HEK293 (cell line): ENCODE data around the gene CLASP1.

Experiments used
- CTCF ChIA-PET: fragments of 350-600 bp; formaldehyde crosslinking; extraction: SDS; loops from one replicate; lab custom pipeline; 2021; ENCODE audit warnings: antibody characterized with exemption; lab: Yijun Ruan, JAX
- POLR2A ChIA-PET: fragments of 300-600 bp; formaldehyde crosslinking; extraction: SDS; loops from one replicate; lab custom pipeline; 2020; ENCODE audit warnings: antibody characterized with exemption, inconsistent platforms; lab: Yijun Ruan, JAX
- H3K27ac ChIP-seq: fragments of 200-500 bp; sonication (Bioruptor generic); 2 replicates; pipeline ENCODE4 v1.5.1; 2014; ENCODE audit warnings: low read depth, low read length, control low read depth, inconsistent platforms; ENCODE audit errors: extremely low read depth
- H3K36me3 ChIP-seq, 2 experiments: fragments of 200-500 bp in 1 of 2; sonication (Bioruptor generic) in 1 of 2; 1 replicate in 1 of 2; 2 replicates in 1 of 2; pipeline ENCODE4 v1.5.1; 2014 to 2017; ENCODE audit warnings: inconsistent platforms in 2 of 2, low read length in 2 of 2; ENCODE audit not compliant: control insufficient read depth in 2 of 2, insufficient read depth in 1 of 2
- H3K4me1 ChIP-seq: fragments of 200-500 bp; sonication (Bioruptor generic); 2 replicates; pipeline ENCODE4 v1.5.1; 2014; ENCODE audit warnings: mild to moderate bottlenecking, low read length, inconsistent platforms; ENCODE audit not compliant: control insufficient read depth, insufficient read depth
- H3K4me3 ChIP-seq: 2 replicates; pipeline ENCODE4 v1.5.1; 2011; ENCODE audit warnings: low read depth, mild to moderate bottlenecking, control low read depth, low read length, moderate library complexity
- H3K9me3 ChIP-seq: fragments of 200-500 bp; sonication (Bioruptor generic); 2 replicates; pipeline ENCODE4 v1.5.1; 2014; ENCODE audit warnings: low read depth, low read length, inconsistent platforms; ENCODE audit not compliant: control insufficient read depth, insufficient read depth
- GLIS1 ChIP-seq: fragments of 450-650 bp; formaldehyde crosslinking; IDR thresholded peaks from 2 replicates; pipeline ENCODE4 v1.5.1; 2016; ENCODE audit warnings: missing biosample characterization, missing genetic modification characterization
- SP3 ChIP-seq: fragments of 450-650 bp; formaldehyde crosslinking; IDR thresholded peaks from 2 replicates; pipeline ENCODE4 v1.5.1; 2016; ENCODE audit warnings: missing biosample characterization, missing genetic modification characterization
- ZFP41 ChIP-seq: fragments of 450-650 bp; formaldehyde crosslinking; IDR thresholded peaks from 2 replicates; pipeline ENCODE4 v1.5.1; 2016; ENCODE audit warnings: missing biosample characterization, missing genetic modification characterization, borderline replicate concordance
- ZNF169 ChIP-seq: fragments of 450-650 bp; formaldehyde crosslinking; IDR thresholded peaks from 2 replicates; pipeline ENCODE4 v1.5.1; 2016; ENCODE audit warnings: missing biosample characterization, missing genetic modification characterization
- ZNF366 ChIP-seq: fragments of 450-650 bp; formaldehyde crosslinking; conservative IDR thresholded peaks from 2 replicates; pipeline ENCODE4 v1.5.1; 2016; ENCODE audit warnings: missing biosample characterization, missing genetic modification characterization
- ZNF48 ChIP-seq: fragments of 450-650 bp; formaldehyde crosslinking; IDR thresholded peaks from 2 replicates; pipeline ENCODE4 v1.5.1; 2016; ENCODE audit warnings: missing biosample characterization, missing genetic modification characterization
- ZNF514 ChIP-seq: fragments of 450-650 bp; formaldehyde crosslinking; IDR thresholded peaks from 2 replicates; pipeline ENCODE4 v1.5.1; 2016; ENCODE audit warnings: missing biosample characterization, missing genetic modification characterization
- ZNF629 ChIP-seq: fragments of 450-650 bp; formaldehyde crosslinking; IDR thresholded peaks from 2 replicates; pipeline ENCODE4 v1.5.1; 2017; ENCODE audit warnings: missing biosample characterization, missing genetic modification characterization
- ZNF670 ChIP-seq: fragments of 450-650 bp; formaldehyde crosslinking; IDR thresholded peaks from 2 replicates; pipeline ENCODE4 v1.5.1; 2016; ENCODE audit warnings: missing biosample characterization, missing genetic modification characterization, low read depth
- ZNF792 ChIP-seq: fragments of 450-650 bp; formaldehyde crosslinking; IDR thresholded peaks from 2 replicates; pipeline ENCODE4 v1.5.1; 2016; ENCODE audit warnings: missing biosample characterization, missing genetic modification characterization
- ZSCAN23 ChIP-seq: fragments of 450-650 bp; formaldehyde crosslinking; IDR thresholded peaks from 2 replicates; pipeline ENCODE4 v1.5.1; 2016; ENCODE audit warnings: missing biosample characterization, missing genetic modification characterization
- TF ChIP-seq, protein P1 (sequence below): fragments of 450-650 bp; formaldehyde crosslinking; IDR thresholded peaks from 2 replicates; pipeline ENCODE4 v1.5.1; 2017; ENCODE audit warnings: missing biosample characterization, missing genetic modification characterization
- TF ChIP-seq, protein P2 (sequence below): fragments of 450-650 bp; IDR thresholded peaks from 2 replicates; pipeline ENCODE4 v1.5.1; 2018; ENCODE audit warnings: missing biosample characterization, missing genetic modification characterization
- TF ChIP-seq, protein P3 (sequence below): fragments of 450-650 bp; formaldehyde crosslinking; IDR thresholded peaks from 2 replicates; pipeline ENCODE4 v1.5.1; 2016; ENCODE audit warnings: missing biosample characterization, missing genetic modification characterization
- TF ChIP-seq, protein P4 (sequence below): fragments of 450-650 bp; formaldehyde crosslinking; IDR thresholded peaks from 2 replicates; pipeline ENCODE4 v1.5.1; 2016; ENCODE audit warnings: missing biosample characterization, missing genetic modification characterization

Gene CLASP1

DNA sequence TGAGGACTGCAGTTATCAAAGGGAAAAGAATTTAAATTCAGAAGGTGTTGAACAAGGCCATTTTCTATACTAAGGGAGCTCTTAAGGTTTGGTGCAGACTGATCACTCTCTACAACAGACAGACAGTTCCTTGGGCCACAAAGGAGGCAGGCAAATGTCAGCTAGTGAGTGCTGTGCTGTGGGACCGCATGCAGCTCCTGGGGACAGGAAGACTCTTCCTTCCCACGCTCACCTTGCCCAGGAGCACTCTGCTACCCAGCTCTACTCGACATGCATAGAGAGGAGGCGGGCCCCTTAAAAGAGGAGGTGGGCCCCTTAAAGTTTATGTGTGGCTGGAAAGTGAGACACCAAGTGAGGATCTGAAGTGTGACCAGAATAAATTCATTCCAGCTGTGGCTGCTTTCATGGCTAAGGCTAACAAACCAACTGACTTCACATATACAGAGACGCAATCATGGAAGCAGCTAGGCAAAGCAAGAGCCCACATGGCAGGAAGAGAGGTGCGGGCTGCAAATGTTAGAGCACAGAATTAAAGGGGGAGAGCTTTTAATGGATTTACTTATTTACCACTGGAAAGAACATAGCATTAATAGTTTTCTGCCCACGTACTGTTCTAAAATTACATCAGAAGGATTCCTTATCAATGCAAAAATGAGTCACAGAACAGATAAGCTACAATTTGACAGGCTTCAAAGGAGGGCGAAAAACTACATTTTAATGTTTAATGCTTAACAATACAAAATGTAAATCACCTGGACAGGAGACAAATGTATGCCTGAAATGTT, 220.0 kb downstream of the CLASP1 start:
- ChIA-PET POLR2A (no interaction called here), CTCF (interaction anchor here (1.0 to 1.6 kb wide), 2 partner anchors 25 to 27 kb away, joined by 3 to 7 read pairs; no protein-coding TSS in a partner anchor)
- TF ChIP-seq ZNF366, result no peak
- TF ChIP-seq, protein P1, sequence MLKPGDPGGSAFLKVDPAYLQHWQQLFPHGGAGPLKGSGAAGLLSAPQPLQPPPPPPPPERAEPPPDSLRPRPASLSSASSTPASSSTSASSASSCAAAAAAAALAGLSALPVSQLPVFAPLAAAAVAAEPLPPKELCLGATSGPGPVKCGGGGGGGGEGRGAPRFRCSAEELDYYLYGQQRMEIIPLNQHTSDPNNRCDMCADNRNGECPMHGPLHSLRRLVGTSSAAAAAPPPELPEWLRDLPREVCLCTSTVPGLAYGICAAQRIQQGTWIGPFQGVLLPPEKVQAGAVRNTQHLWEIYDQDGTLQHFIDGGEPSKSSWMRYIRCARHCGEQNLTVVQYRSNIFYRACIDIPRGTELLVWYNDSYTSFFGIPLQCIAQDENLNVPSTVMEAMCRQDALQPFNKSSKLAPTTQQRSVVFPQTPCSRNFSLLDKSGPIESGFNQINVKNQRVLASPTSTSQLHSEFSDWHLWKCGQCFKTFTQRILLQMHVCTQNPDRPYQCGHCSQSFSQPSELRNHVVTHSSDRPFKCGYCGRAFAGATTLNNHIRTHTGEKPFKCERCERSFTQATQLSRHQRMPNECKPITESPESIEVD (tag by site-specific recombination), result peak; percentile 14; the same call in 1 of the 2 replicates
- Histone ChIP-seq H3K36me3 (peaks cover 18 to 35% of the 10 kb centered on the region in 2 experiments), H3K4me3 (no peak overlapping the region), H3K27ac (no peak overlapping the region), H3K4me1 (no peaks in the 10 kb centered on the region; the same call in 1 of the 2 replicates), H3K9me3 (no peaks in the 10 kb centered on the region)

DNA sequence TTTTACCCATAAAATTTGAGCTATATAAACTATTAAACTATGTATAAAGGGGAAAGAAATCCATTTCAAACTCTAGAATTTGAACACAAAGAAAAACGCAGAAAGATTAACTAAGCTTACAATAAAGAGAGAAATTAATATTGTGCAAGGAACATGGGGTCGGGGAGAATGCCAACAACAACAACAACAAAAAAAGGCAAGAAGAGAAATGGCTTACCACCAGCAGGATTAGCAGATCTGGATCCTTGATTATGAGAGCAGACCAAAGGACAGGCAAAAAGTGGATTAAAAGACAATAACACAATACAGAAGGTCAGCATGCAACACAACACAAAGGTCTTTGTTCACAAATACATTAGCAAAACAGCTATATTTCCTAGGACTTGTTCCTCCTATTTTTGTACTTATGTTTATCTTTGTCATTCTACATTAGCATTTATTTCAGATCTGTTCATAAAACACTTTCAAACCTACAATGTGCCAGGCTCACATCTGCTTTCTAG, 222.0 kb downstream of the CLASP1 start:
- ChIA-PET POLR2A (no interaction called here), CTCF (interaction anchor here (0.5 kb wide), 1 partner anchor 948 kb away, joined by 3 read pairs; no protein-coding TSS in a partner anchor)
- Histone ChIP-seq H3K9me3 (no peaks in the 10 kb centered on the region), H3K4me1 (no peaks in the 10 kb centered on the region; the same call in 1 of the 2 replicates), H3K36me3 (peaks cover 18 to 43% of the 10 kb centered on the region in 2 experiments), H3K4me3 (no peak overlapping the region), H3K27ac (no peak overlapping the region)
- TF ChIP-seq SP3 (tag by site-specific recombination), result no peak
- no peak for TF ChIP-seq ZFP41
- no peak for TF ChIP-seq ZNF366
- no peak for TF ChIP-seq ZNF514 (tag by site-specific recombination)
- no peak for TF ChIP-seq ZNF169 (tag by site-specific recombination)
- TF ChIP-seq ZNF629 (tag by site-specific recombination), result no peak
- no peak for TF ChIP-seq ZNF670 (tag by site-specific recombination)
- no peak for TF ChIP-seq ZNF792 (tag by site-specific recombination)
- TF ChIP-seq, protein P2, sequence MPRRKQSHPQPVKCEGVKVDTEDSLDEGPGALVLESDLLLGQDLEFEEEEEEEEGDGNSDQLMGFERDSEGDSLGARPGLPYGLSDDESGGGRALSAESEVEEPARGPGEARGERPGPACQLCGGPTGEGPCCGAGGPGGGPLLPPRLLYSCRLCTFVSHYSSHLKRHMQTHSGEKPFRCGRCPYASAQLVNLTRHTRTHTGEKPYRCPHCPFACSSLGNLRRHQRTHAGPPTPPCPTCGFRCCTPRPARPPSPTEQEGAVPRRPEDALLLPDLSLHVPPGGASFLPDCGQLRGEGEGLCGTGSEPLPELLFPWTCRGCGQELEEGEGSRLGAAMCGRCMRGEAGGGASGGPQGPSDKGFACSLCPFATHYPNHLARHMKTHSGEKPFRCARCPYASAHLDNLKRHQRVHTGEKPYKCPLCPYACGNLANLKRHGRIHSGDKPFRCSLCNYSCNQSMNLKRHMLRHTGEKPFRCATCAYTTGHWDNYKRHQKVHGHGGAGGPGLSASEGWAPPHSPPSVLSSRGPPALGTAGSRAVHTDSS (tag by site-specific recombination), result no peak
- TF ChIP-seq, protein P3, sequence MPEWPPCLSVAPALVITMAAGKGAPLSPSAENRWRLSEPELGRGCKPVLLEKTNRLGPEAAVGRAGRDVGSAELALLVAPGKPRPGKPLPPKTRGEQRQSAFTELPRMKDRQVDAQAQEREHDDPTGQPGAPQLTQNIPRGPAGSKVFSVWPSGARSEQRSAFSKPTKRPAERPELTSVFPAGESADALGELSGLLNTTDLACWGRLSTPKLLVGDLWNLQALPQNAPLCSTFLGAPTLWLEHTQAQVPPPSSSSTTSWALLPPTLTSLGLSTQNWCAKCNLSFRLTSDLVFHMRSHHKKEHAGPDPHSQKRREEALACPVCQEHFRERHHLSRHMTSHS (tag by site-specific recombination), result no peak
- no peak for TF ChIP-seq GLIS1 (tag by site-specific recombination)
- no peak for TF ChIP-seq ZSCAN23 (tag by site-specific recombination)
- TF ChIP-seq, protein P4, sequence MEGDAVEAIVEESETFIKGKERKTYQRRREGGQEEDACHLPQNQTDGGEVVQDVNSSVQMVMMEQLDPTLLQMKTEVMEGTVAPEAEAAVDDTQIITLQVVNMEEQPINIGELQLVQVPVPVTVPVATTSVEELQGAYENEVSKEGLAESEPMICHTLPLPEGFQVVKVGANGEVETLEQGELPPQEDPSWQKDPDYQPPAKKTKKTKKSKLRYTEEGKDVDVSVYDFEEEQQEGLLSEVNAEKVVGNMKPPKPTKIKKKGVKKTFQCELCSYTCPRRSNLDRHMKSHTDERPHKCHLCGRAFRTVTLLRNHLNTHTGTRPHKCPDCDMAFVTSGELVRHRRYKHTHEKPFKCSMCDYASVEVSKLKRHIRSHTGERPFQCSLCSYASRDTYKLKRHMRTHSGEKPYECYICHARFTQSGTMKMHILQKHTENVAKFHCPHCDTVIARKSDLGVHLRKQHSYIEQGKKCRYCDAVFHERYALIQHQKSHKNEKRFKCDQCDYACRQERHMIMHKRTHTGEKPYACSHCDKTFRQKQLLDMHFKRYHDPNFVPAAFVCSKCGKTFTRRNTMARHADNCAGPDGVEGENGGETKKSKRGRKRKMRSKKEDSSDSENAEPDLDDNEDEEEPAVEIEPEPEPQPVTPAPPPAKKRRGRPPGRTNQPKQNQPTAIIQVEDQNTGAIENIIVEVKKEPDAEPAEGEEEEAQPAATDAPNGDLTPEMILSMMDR (tag by site-specific recombination), result no peak

DNA sequence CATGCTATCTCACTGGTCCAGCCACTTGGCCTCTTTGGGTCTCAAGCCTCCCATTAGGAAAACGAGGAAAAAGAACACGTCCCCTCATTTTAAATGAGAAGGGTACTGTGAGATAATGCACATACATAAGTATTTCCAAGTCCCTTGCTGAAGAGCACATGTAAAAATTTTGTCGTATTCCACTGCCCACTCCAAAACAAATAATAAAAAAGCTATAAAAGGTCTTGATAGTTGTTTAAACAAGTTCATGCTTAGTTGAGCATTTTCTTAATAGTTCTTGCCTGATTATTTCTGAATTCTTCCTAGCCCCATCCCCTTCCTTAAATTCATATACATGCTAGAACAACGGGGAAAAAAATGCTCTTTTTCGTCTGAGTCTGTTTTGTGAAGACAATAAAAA, 228.8 kb downstream of the CLASP1 start:
- Histone ChIP-seq H3K36me3 (peaks cover 6 to 49% of the 10 kb centered on the region in 2 experiments), H3K4me3 (no peak overlapping the region), H3K27ac (no peak overlapping the region), H3K4me1 (no peaks in the 10 kb centered on the region), H3K9me3 (no peaks in the 10 kb centered on the region)
- ChIA-PET POLR2A (no interaction called here), CTCF (interaction anchor here (1.0 kb wide), 1 partner anchor 18 kb away, joined by 7 read pairs; no protein-coding TSS in a partner anchor)
- TF ChIP-seq ZNF48, result no peak
